AG04450 (cell line): ENCODE measurements around the gene ANKDD1B. TPM values are rescaled to one million over a fixed set of nuclear protein-coding genes. Genes with fewer than 3 reads are reported as not detected.

Experiments used
- CTCF ChIA-PET: fragments of 300-600, 350-600 bp; formaldehyde crosslinking; extraction: SDS; loops from one replicate; lab custom pipeline; 2022; ENCODE audit warnings: antibody characterized with exemption, inconsistent platforms; lab: Charles Lee
- POLR2A ChIA-PET: fragments of 350-600 bp; formaldehyde crosslinking; extraction: SDS; loops from one replicate; lab custom pipeline; 2021; ENCODE audit warnings: antibody characterized with exemption, inconsistent platforms; lab: Yijun Ruan, JAX
- DNase-seq: peaks from one replicate; pipeline ENCODE4 v3.0.0-alpha.2; 2011; ENCODE audit warnings: low read depth, low spot score
- H3K27ac ChIP-seq: one replicate; pipeline ENCODE4 v1.5.1; 2012; ENCODE audit warnings: low read depth, low read length, control low read depth
- H3K27me3 ChIP-seq: one replicate; pipeline ENCODE4 v1.6.0; 2012; ENCODE audit warnings: low read length; ENCODE audit not compliant: control insufficient read depth, insufficient read depth
- H3K4me3 ChIP-seq: 2 replicates; pipeline ENCODE4 v1.5.1; 2011; ENCODE audit warnings: mild to moderate bottlenecking, low read depth, low read length, control low read depth
- H3K9me3 ChIP-seq: 2 replicates; pipeline ENCODE4 v1.5.1; 2012; ENCODE audit warnings: low read length; ENCODE audit not compliant: control insufficient read depth, insufficient read depth
- polyA plus RNA-seq: library from polyadenylated mRNA; depleted of rRNA; stranded (reverse); fragments of >200 nt; gene quantifications from 2 replicates; pipeline ENCODE4 v1.2.3, GENCODE V29; 2011
- TF ChIP-seq, protein P1 (sequence below): IDR thresholded peaks from 2 replicates; pipeline ENCODE4 v1.5.1; 2011; ENCODE audit warnings: low read depth, low read length, control low read depth, inconsistent platforms

ANKDD1B gene
- polyA plus RNA-seq, 1 experiment, result 0.06 TPM

DNA sequence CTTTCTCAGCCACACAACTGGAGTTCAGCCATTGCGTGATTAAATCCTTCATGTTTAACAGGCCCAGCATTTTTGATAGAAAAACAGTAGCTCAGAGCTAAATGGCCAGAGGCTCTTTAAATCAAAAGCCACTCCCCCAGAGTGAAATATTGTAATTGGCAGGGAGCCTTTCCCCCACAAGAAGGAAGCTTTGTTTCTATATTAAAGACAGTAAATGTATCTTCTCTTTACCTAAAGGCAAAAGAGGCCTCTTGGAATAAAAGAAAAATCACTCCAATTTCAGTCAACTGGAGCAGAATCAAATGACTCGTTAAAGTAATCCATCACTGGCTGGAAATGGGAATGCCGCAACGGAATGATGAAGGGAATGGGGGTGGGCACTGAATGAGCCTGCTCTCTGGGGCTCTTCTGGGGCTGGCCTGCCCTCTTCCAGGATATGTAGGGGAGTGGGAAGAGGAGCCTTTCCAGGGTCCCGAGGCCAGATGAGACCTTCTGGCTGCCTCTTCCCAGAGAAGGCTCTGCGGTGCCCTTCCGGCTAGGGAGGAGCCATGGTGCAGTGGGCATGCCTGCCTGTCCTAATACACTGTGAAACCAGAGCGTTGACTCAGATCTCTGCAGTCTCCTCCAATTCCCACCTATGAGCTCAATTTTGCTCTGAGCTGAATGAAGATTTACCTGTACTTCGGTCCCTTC, 45.2 kb downstream of the ANKDD1B start:
- no peaks in the 10 kb centered on the region for H3K9me3 ChIP-seq
- H3K27ac ChIP-seq, result no peak overlapping the region
- TF ChIP-seq, protein P1, sequence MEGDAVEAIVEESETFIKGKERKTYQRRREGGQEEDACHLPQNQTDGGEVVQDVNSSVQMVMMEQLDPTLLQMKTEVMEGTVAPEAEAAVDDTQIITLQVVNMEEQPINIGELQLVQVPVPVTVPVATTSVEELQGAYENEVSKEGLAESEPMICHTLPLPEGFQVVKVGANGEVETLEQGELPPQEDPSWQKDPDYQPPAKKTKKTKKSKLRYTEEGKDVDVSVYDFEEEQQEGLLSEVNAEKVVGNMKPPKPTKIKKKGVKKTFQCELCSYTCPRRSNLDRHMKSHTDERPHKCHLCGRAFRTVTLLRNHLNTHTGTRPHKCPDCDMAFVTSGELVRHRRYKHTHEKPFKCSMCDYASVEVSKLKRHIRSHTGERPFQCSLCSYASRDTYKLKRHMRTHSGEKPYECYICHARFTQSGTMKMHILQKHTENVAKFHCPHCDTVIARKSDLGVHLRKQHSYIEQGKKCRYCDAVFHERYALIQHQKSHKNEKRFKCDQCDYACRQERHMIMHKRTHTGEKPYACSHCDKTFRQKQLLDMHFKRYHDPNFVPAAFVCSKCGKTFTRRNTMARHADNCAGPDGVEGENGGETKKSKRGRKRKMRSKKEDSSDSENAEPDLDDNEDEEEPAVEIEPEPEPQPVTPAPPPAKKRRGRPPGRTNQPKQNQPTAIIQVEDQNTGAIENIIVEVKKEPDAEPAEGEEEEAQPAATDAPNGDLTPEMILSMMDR, result no peak
- peak overlapping the region; percentile 63 for H3K4me3 ChIP-seq
- ChIA-PET CTCF (interaction anchor here (0.6 to 3.0 kb wide), 3 partner anchors 25 to 420 kb away, joined by 3 to 21 read pairs (median 4); no protein-coding TSS in a partner anchor), POLR2A (no interaction called here)
- H3K27me3 ChIP-seq, result no peaks in the 10 kb centered on the region
- no peak for DNase-seq

GRCh38 chr5:75659791-75660450, 48.7 kb downstream of the ANKDD1B start:
- Histone ChIP-seq H3K4me3 (no peak overlapping the region), H3K27ac (no peak overlapping the region), H3K27me3 (no peaks in the 10 kb centered on the region), H3K9me3 (no peaks in the 10 kb centered on the region)
- ChIA-PET POLR2A (no interaction called here), CTCF (interaction anchor here (0.7 kb wide), 1 partner anchor 424 kb away, joined by 3 read pairs; no protein-coding TSS in a partner anchor)
- DNase-seq, result no peak
- TF ChIP-seq, protein P1, result no peak

DNA sequence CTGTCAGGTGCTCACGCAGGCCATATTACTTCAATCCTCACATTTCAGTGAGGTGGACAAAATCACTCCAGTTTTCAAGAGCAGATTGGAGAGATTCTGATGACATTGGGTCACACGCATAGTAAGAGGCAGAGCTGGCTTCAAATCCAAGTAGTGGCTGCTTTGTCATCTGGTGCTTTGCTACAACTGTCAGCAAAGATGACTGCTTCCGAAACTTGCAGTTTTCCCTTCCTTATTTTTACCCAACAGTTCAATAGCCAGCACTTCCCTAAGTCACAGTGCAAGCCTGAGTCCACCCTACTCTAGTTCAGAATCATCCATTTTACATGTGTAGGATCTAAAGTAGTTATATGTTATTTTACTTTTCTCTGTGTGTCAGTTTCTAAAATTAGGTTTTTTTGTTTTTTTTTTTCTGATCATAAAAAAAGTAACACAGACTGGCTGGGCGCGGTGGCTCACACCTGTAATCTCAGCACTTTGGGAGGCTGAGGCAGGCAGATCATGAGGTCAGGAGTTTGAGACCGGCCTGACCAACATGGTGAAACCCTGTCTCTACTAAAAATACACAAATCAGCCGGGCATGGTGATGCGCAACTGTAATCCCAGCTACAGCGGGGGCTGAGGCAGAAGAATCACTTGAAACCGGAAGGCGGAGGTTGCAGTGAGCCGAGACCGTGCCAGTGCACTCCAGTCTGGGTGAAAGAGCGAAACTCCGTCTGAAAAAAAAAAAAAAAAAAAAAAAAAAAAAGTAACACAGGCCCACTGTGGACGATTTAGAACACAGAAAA, 49.6 kb downstream of the ANKDD1B start:
- TF ChIP-seq, protein P1, result no peak
- POLR2A ChIA-PET, result no interaction called here
- H3K27ac ChIP-seq, result no peak overlapping the region
- CTCF ChIA-PET, result no interaction called here
- no peak overlapping the region for H3K4me3 ChIP-seq
- no peak for DNase-seq
- H3K9me3 ChIP-seq, result no peaks in the 10 kb centered on the region
- H3K27me3 ChIP-seq, result no peaks in the 10 kb centered on the region

GRCh38 chr5:75662061-75662460, 50.8 kb downstream of the ANKDD1B start:
- no peaks in the 10 kb centered on the region for H3K9me3 ChIP-seq
- H3K27ac ChIP-seq, result no peak overlapping the region
- no peak overlapping the region for H3K4me3 ChIP-seq
- no peak for DNase-seq
- ChIA-PET POLR2A (no interaction called here), CTCF (no interaction called here)
- no peaks in the 10 kb centered on the region for H3K27me3 ChIP-seq
- TF ChIP-seq, protein P1, result no peak
